Measurements from ENCODE around the gene CTBP1. TPM values are rescaled to one million over a fixed set of nuclear protein-coding genes. Genes with fewer than 3 reads are reported as not detected.

The CTBP1 gene
- total and polyA plus RNA-seq, 2 of the 8 experiments (the other 6 are each of a cell fraction or from before 2014, with no cell fraction given): 128 to 185 TPM

DNA sequence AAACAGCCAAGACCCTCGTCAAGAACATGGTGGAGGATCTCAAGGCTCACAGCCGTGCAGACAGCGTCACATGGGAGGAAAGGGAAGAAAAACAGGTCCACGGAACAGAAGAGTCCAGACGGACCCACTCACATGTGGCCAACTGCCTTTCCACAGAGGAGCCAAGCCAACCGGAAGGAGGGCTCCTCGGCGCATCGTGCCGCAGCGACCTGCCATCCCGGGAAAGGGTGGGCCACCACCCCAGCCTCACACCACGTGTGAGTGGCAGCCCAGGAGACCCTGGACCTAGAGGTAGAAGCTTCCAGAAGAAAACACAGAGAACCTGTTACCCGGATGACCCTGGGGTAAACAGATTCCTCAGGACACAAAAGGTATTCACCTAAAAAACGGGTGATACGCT lies 28.4 kb downstream of the CTBP1 start:
- no peak overlapping the region for H2BK12ac ChIP-seq (ENCODE audit: low read depth, low read length)
- WGBS, 2 experiments (ENCODE audit: extremely low coverage in 1 of 2, insufficient coverage in 1 of 2, insufficient read length in 1 of 2, insufficient replicate concordance in 2 of 2, low coverage in 1 of 2, low lambda C conversion rate in 2 of 2, missing lambda C conversion rate in 1 of 2): 96% methylated on average over 11 of the region's 16 CpGs; no CpG with 5 or more reads in 1 of the 2 experiments
- H3K23me2 ChIP-seq (ENCODE audit: low read depth, low read length): no peaks in the 10 kb centered on the region
- H3K4me1 ChIP-seq (replicated peaks in 1 of 4; ENCODE audit: control insufficient read depth in 3 of 4, insufficient read depth in 4 of 4, low read length in 3 of 4): no peaks in the 10 kb centered on the region
- TF ChIP-seq TAF7 (optimal IDR thresholded peaks at IDR 0.05; ENCODE audit: borderline replicate concordance, low read depth, low read length): no peak
- FAIRE-seq (no peak), DNase-seq (ENCODE audit: low read depth in 1 of 2, low spot score in 2 of 2) (no peak)
- H3K36me3 ChIP-seq (ENCODE audit: control insufficient read depth in 2 of 4, insufficient read depth in 4 of 4, low read length in 3 of 4): peaks cover 11 to 39% (median 20%) of the 10 kb centered on the region in 4 experiments; a peak in 7 of 8 replicates
- H3K9me3 ChIP-seq (ENCODE audit: insufficient read depth in 2 of 2, low read depth in 1 of 2, low read length in 1 of 2): no peaks in the 10 kb centered on the region
- H2AFZ ChIP-seq (ENCODE audit: low read length): no peak overlapping the region
- no peak overlapping the region for H4K5ac ChIP-seq (ENCODE audit: insufficient read length, low read depth, low read length)
- H4K8ac ChIP-seq (ENCODE audit: extremely low read depth, insufficient read depth, low read length): no peak overlapping the region
- H3K79me2 ChIP-seq (ENCODE audit: control insufficient read depth in 1 of 2, insufficient read depth in 2 of 2, low read length in 2 of 2): no peaks in the 10 kb centered on the region
- H3K56ac ChIP-seq (replicated peaks; ENCODE audit: insufficient read length, low read depth, low read length): no peak overlapping the region
- H3K4me3 ChIP-seq (ENCODE audit: extremely low read depth in 1 of 4, insufficient read depth in 2 of 4, low read depth in 3 of 4, low read length in 4 of 4): no peak overlapping the region
- no peak overlapping the region for H2AK5ac ChIP-seq (ENCODE audit: low read depth, low read length)
- H3K27ac ChIP-seq (ENCODE audit: low read depth, low read length): no peak overlapping the region
- H2BK15ac ChIP-seq (ENCODE audit: low read length): no peak overlapping the region
- H3K27me3 ChIP-seq (replicated peaks in 1 of 4; ENCODE audit: control insufficient read depth in 3 of 4, extremely low read depth in 1 of 4, insufficient read depth in 3 of 4, low read length in 3 of 4): no peaks in the 10 kb centered on the region
- no peak overlapping the region for H3K4ac ChIP-seq (replicated peaks; ENCODE audit: insufficient read length, low read depth, low read length)
- no peak overlapping the region for H2BK20ac ChIP-seq (ENCODE audit: low read length)
- no peak overlapping the region for H2BK120ac ChIP-seq (replicated peaks; ENCODE audit: low read depth, low read length)
- peaks cover 5% of the 10 kb centered on the region for H3K79me1 ChIP-seq (ENCODE audit: low read depth, low read length)
- ChIA-PET POLR2A (ENCODE audit: partially characterized antibody) (no interaction called here), CTCF (ENCODE audit: partially characterized antibody) (interaction anchor here (1.1 kb wide), 1 partner anchor 62 kb away, joined by 3 read pairs; no protein-coding TSS in a partner anchor)
- H2BK5ac ChIP-seq (ENCODE audit: low read depth, low read length): no peak overlapping the region
- no peak overlapping the region for H3K23ac ChIP-seq (ENCODE audit: insufficient read length)
- peaks cover 6 to 25% of the 10 kb centered on the region in 2 experiments for H4K20me1 ChIP-seq (replicated peaks in 1 of 2; ENCODE audit: control insufficient read depth in 1 of 2, insufficient read depth in 2 of 2, low read length in 2 of 2)
- H3K18ac ChIP-seq (ENCODE audit: extremely low read depth, low read length): no peak overlapping the region
- no peak overlapping the region for H3K9ac ChIP-seq (replicated peaks in 1 of 4; ENCODE audit: extremely low read depth in 1 of 4, low read depth in 3 of 4, low read length in 3 of 4)
- no peak overlapping the region for H4K91ac ChIP-seq (replicated peaks; ENCODE audit: insufficient read length, low read length)
- H3K14ac ChIP-seq (ENCODE audit: insufficient read length): no peak overlapping the region
- H3K4me2 ChIP-seq (ENCODE audit: insufficient read depth in 1 of 2, low read depth in 2 of 2, low read length in 2 of 2): no peak overlapping the region
